ENCODE data around the gene MCHR2. TPM values are rescaled to one million over a fixed set of nuclear protein-coding genes. Genes with fewer than 3 reads are reported as not detected.

The MCHR2 gene
- total RNA-seq, 2 donors from 2014 or later = not detected

DNA sequence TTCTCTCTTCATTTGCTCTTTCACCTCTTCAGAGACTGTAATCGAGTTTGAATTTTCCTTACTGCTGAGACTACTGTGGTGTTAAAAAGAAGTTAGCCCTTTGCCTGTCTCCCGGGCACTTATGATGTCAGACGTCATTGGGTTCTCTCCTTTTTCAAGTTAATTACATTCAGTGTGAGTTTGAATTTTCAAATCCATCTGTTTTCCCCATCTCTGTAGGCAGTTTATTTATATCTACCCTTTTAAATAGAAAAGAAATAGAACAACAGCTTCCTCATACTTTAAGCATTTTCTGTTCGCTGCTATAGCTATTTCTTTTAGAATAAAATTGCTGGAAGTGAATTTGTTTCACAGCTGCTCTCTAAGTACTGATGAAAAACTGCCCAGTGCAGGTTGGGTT lies 81.4 kb downstream of the MCHR2 start:
- TF ChIP-seq, protein P1, sequence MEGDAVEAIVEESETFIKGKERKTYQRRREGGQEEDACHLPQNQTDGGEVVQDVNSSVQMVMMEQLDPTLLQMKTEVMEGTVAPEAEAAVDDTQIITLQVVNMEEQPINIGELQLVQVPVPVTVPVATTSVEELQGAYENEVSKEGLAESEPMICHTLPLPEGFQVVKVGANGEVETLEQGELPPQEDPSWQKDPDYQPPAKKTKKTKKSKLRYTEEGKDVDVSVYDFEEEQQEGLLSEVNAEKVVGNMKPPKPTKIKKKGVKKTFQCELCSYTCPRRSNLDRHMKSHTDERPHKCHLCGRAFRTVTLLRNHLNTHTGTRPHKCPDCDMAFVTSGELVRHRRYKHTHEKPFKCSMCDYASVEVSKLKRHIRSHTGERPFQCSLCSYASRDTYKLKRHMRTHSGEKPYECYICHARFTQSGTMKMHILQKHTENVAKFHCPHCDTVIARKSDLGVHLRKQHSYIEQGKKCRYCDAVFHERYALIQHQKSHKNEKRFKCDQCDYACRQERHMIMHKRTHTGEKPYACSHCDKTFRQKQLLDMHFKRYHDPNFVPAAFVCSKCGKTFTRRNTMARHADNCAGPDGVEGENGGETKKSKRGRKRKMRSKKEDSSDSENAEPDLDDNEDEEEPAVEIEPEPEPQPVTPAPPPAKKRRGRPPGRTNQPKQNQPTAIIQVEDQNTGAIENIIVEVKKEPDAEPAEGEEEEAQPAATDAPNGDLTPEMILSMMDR (IDR thresholded peaks at IDR 0.05) = no peak

DNA sequence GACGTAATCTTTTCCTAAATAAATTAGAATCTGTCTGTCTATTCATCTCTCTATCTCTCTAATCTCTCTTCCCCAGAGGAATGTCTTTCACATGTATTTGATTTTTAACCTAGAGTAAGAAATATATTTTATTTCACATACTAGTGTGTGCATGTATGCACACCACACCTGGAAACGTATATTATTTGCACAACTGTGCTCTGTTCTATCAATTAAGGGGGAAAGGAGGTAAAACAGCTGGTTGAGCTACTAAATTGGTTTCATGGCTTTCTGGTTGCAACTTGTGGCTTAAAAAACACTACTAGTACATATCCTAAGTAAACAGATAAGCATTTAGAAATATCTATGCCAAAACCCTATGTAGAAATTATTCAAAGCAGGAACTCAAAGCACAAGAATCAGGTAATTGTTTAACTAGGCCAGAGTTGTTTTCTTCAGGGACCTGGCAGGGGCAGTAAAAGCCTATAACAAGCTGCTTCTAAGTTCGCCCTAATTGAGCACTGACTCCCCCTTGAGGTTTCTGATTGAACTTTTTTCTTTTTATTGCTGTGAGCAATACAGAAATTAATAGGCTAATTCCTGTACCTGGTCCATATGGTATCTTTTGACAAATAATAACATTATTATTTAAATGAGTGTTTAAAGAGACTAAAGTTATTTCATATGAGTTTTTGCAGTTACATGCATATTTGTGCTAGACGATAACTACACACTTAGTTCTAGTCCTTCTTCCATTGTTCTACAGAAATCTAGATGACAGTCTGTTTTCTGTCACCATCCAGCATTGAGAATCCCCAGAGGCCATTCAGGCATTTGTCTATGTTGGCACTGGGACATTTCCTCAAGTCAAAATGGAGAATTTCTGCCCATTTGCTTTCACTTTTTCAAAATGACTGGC lies 88.6 kb downstream of the MCHR2 start:
- no peak overlapping the region for H3K4me3 ChIP-seq
- TF ChIP-seq, protein P1 (IDR thresholded peaks at IDR 0.05) = no peak
- ATAC-seq (ENCODE audit: insufficient number of reproducible peaks, low FRiP score, low read depth) (no peak), DNase-seq (ENCODE audit: low spot score) (no peak)
- no peaks in the 10 kb centered on the region for H3K27me3 ChIP-seq (replicated peaks; ENCODE audit: insufficient read depth)
- H3K36me3 ChIP-seq = no peaks in the 10 kb centered on the region
- H3K9me3 ChIP-seq = no peaks in the 10 kb centered on the region
- no peak overlapping the region for H3K27ac ChIP-seq
- no peaks in the 10 kb centered on the region for H3K4me1 ChIP-seq (ENCODE audit: control insufficient read depth in 1 of 2, low read depth in 2 of 2)

More for the DNA sequence above, 81.4 kb downstream of the MCHR2 start:
- Histone ChIP-seq H3K4me3 (no peak overlapping the region), H3K9me3 (no peaks in the 10 kb centered on the region), H3K27ac (no peak overlapping the region), H3K36me3 (no peaks in the 10 kb centered on the region), H3K27me3 (replicated peaks; ENCODE audit: insufficient read depth) (no peaks in the 10 kb centered on the region), H3K4me1 (ENCODE audit: control insufficient read depth in 1 of 2, low read depth in 2 of 2) (no peaks in the 10 kb centered on the region)
- DNase-seq (ENCODE audit: low spot score) (no peak), ATAC-seq (ENCODE audit: insufficient number of reproducible peaks, low FRiP score, low read depth) (no peak)

- no peaks in the 10 kb centered on the region for H3K36me3 ChIP-seq
- H3K27ac ChIP-seq = no peak overlapping the region
- H3K27me3 ChIP-seq (replicated peaks; ENCODE audit: insufficient read depth) = no peaks in the 10 kb centered on the region
- H3K4me3 ChIP-seq = no peak overlapping the region
- ATAC-seq (ENCODE audit: insufficient number of reproducible peaks, low FRiP score, low read depth) (no peak), DNase-seq (ENCODE audit: low spot score) (no peak)
- no peaks in the 10 kb centered on the region for H3K9me3 ChIP-seq
- H3K4me1 ChIP-seq (ENCODE audit: control insufficient read depth in 1 of 2, low read depth in 2 of 2) = no peaks in the 10 kb centered on the region
- TF ChIP-seq, protein P1 (IDR thresholded peaks at IDR 0.05) = no peak
Measured at GRCh38 chr6:99901596-99902384, 92.2 kb downstream of the MCHR2 start.

GRCh38 chr6:99894815-99895214 lies 99.2 kb downstream of the MCHR2 start:
- TF ChIP-seq, protein P1 (IDR thresholded peaks at IDR 0.05) = no peak
- no peak for ATAC-seq (ENCODE audit: insufficient number of reproducible peaks, low FRiP score, low read depth)
- H3K36me3 ChIP-seq = no peaks in the 10 kb centered on the region

GRCh38 chr6:99887066-99887465 lies 107.0 kb downstream of the MCHR2 start:
- H3K36me3 ChIP-seq = no peaks in the 10 kb centered on the region
- H3K9me3 ChIP-seq = no peaks in the 10 kb centered on the region
- TF ChIP-seq, protein P1 (IDR thresholded peaks at IDR 0.05) = no peak
- no peaks in the 10 kb centered on the region for H3K4me1 ChIP-seq (ENCODE audit: control insufficient read depth in 1 of 2, low read depth in 2 of 2)
- DNase-seq (ENCODE audit: low spot score) (no peak), ATAC-seq (ENCODE audit: insufficient number of reproducible peaks, low FRiP score, low read depth) (no peak)
- H3K27me3 ChIP-seq (replicated peaks; ENCODE audit: insufficient read depth) = no peaks in the 10 kb centered on the region
- no peak overlapping the region for H3K4me3 ChIP-seq
- H3K27ac ChIP-seq = no peak overlapping the region

More at GRCh38 chr6:99894815-99895214, 99.2 kb downstream of the MCHR2 start:
- no peak for DNase-seq (ENCODE audit: low spot score)
- Histone ChIP-seq H3K27me3 (replicated peaks; ENCODE audit: insufficient read depth) (no peaks in the 10 kb centered on the region), H3K9me3 (no peaks in the 10 kb centered on the region), H3K4me1 (ENCODE audit: control insufficient read depth in 1 of 2, low read depth in 2 of 2) (no peaks in the 10 kb centered on the region), H3K27ac (no peak overlapping the region), H3K4me3 (no peak overlapping the region)
